HS-27A (cell line): ENCODE results near the gene IFI6.
"Not testable (repeated sequence)": the region's sequence is repeated elsewhere in the genome, so short reads cannot be mapped to it uniquely, and the experiment has no call there.

ENCODE experiments used
- DNase-seq: peaks from one replicate; pipeline ENCODE4 v3.0.0-alpha.2; 2012; ENCODE audit warnings: low read depth, missing footprints

IFI6 gene

GRCh38 chr1:27650171-27650538, 21.8 kb downstream of the IFI6 start:
- DNase-seq: no peak

- DNase-seq: no peak
Measured at GRCh38 chr1:27649306-27649635, 22.7 kb downstream of the IFI6 start.

GRCh38 chr1:27648602-27649305, 23.2 kb downstream of the IFI6 start:
- no peak for DNase-seq

- DNase-seq: no peak
Measured at GRCh38 chr1:27647328-27647727, 24.7 kb downstream of the IFI6 start.

GRCh38 chr1:27646676-27647075, 25.3 kb downstream of the IFI6 start:
- no peak for DNase-seq

- no peak for DNase-seq
Measured at GRCh38 chr1:27645071-27645415, 26.9 kb downstream of the IFI6 start.

- no peak for DNase-seq
Measured at GRCh38 chr1:27644369-27645070, 27.5 kb downstream of the IFI6 start.

GRCh38 chr1:27643600-27644368, 28.2 kb downstream of the IFI6 start:
- DNase-seq: no peak

GRCh38 chr1:27640514-27640913, 31.5 kb downstream of the IFI6 start:
- DNase-seq: not testable (repeated sequence)

GRCh38 chr1:27638805-27639204, 33.2 kb downstream of the IFI6 start:
- no peak for DNase-seq

GRCh38 chr1:27638047-27638734, 33.8 kb downstream of the IFI6 start:
- DNase-seq: no peak

- DNase-seq: no peak
Measured at GRCh38 chr1:27635396-27636142, 36.4 kb downstream of the IFI6 start.

- DNase-seq: no peak
Measured at GRCh38 chr1:27634985-27635367, 37.0 kb downstream of the IFI6 start, which contains the start of gene FGR. FGR (minus strand) TSS chr1:27635185; CDS start chr1:27623916, 11,269 bp downstream.

- no peak for DNase-seq
Measured at GRCh38 chr1:27634177-27634984, 37.6 kb downstream of the IFI6 start.

- no peak for DNase-seq
Measured at GRCh38 chr1:27633640-27634176, 38.3 kb downstream of the IFI6 start.

- no peak for DNase-seq
Measured at GRCh38 chr1:27633298-27633610, 38.7 kb downstream of the IFI6 start.

GRCh38 chr1:27632387-27633297, 39.4 kb downstream of the IFI6 start:
- no peak for DNase-seq

GRCh38 chr1:27630859-27631491, 41.0 kb downstream of the IFI6 start:
- no peak for DNase-seq

- no peak for DNase-seq
Measured at GRCh38 chr1:27628712-27629111, 43.3 kb downstream of the IFI6 start.
